NCI-H2227 treated with DMSO at 0.1 percent for 48 hours (cell line): ENCODE results near the gene EVA1C.
"Not testable (repeated sequence)": the region's sequence is repeated elsewhere in the genome, so short reads cannot be mapped to it uniquely, and the experiment has no call there.

ENCODE experiments used
- DNase-seq: peaks from one replicate; lab custom pipeline; 2025; lab: John Stamatoyannopoulos, UW

The EVA1C gene

DNA sequence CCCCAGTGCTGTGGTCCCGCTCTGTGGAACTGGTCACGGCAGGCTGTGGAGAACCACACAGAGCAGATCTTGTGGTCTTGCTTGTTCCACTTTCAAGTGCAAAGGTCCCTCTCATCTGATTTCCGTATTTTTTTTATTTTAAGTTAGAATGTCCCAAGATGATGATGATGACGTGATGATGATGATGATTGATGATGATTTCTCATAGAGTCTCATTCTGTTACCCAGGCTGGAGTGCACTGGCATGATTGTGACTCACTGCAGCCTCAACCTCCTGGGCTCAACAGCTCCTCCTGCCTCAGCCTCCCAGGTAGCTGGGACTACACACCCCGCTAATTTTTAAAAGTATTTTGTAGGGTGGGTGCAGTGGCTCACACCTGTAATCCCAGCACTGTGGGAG, 12.2 kb downstream of the EVA1C start:
- no peak for DNase-seq

DNA sequence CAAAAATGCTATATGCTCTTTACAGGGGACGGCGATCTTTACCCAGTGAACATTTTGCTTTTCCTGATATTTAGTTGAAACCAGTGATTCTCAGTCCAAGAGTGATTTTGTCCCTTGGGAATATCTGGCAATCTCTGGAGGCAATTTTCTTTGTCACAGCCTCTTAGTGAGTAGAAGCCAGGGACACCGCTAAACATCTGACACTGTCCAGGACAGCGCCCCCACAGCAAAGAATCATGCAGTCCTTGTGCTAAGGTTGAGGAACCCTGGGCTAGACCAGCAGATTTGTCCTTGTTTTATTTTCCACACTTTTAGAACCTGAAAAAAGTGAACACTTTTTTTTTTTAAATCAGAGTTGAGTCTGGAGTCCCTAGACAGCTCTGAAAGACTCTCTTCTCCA, 13.1 kb downstream of the EVA1C start:
- no peak for DNase-seq

DNA sequence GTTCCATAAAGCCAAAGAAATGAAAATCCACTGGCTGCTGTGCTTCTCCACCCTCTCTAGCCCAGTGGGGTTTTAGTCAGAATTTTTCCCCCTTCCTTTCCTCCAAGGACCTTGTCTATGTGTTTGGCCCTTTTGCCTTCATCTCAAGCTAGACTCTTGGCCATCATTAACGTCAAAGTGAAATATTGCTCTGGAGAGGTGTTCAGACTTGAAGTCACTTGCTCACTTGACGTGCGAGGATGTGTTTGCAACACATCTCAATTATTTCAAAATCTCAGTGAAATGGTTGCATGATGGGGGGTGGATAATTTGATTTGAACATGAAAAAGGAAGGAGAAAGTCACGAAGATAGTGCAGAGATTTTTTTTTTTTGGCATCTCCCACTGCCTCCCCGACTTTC, 13.6 kb downstream of the EVA1C start:
- no peak for DNase-seq

DNA sequence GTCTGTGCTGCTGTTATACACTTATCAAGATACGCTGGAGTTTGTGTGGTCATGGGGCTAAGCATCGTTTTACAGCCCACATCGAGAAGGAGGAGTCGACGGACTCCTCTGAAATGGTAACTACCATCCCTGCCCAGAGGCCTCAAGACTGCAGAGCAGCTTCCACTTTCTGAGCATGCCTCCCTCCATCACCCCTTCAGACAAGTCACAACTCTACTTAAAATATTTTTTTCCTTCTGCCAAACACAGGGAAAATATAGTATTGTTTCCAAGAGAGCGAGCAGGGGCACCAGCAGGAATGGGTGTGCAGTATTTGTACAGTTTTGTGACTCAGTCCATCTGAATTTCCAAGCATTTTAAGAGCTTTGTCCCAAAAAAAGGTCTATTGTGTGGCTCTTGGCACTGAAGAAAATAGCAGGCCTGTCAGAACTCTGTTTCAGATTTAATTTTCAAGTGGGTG, 14.1 kb downstream of the EVA1C start:
- no peak for DNase-seq

DNA sequence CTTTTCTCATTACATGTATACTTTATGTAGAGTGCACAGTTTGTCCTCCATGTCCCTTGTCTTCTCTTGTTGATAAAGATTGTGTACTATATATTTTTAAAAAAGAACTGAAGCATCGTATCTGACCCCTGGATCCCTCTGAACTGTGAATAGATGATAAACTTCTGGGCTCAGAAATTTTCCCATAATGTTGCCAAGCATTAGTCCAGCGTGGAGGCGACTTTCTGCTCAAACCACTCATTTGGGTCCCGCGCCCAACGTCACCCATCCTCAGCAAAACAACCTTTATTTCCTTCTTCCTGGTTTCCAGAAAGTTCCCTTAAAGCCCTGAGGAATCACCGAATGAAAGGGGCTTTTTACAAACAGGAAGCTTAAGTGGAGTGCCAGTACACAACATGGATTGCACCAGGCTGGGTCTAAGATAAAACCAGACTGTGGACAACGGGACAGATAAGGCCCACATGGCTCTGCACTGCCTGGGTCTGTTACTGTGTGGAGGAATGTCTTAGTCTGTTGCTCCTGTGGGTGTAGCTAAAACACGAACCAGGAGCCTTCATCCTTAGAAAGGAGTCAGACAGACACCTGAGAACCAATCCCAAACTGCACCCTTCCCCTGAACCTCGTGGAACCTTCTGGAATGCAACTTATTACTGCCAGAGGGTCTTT, 15.6 kb downstream of the EVA1C start:
- DNase-seq, result no peak

DNA sequence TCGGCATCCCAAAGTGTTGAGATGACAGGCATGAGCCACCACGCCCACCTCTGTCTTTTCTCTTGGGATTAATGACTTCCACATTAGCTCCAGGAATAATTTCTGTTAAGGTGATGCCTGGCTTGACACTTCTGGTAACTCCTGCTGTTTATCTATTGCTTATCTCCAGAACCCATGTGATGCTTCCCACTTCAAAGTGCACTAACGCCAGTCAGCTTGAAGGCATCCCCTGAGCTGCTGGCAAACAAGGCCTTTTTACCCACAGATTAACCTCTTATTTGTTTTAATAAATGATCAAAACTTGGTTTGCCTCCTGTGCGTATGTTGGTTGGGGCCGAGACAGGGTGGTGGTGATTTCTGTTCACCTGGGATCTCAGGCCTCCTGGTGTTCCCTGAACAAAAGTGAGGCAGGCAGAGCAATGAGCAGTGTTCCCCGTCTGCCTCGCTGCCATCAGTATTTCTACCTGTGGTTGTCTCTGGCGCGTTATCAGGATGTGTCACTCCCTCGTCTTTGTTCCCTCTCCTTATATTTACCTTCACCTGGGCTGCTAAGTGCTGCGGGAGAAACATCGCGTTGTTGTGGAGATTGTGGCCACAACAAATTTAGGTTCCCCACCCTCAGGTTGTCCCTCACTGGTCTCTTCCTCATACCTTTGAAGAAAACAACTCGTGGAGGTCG, 20.6 kb downstream of the EVA1C start:
- not testable (repeated sequence) for DNase-seq

DNA sequence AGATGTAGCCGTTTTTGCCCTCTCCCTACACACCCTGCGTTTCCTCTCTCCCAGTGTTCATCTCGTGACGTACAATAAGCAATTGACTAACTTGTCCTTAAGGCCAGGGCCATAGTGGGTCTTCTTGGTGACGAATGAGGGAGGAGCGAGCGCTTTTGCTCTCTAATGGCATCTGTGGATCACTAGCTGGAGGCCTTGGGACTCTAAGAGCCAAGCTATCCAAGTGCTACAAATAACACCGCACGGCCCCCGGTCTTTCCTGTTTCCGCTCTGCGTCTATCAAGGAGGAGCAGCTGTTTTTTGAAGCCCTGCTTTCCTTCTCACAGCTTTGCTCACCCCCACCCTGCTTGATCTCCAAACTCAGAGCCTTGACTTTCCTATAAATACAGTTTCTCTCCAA, 25.2 kb downstream of the EVA1C start:
- no peak for DNase-seq

DNA sequence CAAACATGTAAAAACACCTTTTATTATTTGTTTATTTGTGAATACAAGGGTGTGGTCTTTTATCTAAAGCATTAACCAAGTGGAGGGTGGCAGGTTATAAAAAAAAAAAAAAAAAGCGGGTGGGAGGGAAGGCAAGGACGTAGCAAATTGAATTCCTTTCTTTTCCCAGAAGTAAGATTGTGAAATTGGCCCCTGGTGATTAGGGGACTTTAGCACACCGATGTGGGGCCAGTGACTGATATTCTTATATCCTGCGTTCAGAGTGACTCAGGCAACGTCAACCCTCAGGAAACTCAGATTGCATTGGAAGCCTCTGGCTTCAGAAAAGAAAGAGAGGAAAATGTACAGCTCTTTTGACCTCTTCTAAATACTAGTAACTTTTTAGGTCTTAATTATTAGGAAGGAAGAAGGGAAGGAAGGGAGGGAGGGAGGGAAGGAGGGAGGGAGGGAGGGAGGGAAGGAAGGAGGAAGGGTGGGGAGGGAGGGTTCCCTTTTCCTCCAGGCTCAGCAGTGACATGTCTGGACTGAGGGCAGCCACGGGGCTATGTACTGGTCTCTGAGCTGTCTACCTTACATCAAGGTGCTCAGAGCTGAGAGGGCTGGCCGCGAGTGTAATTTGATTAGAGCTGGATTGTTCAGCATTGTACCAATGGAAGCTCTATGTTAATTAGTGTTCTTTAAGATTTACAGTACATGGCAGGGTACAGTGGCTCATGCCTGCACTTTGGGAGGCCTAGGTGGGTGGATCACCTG, 30.2 kb downstream of the EVA1C start:
- no peak for DNase-seq

DNA sequence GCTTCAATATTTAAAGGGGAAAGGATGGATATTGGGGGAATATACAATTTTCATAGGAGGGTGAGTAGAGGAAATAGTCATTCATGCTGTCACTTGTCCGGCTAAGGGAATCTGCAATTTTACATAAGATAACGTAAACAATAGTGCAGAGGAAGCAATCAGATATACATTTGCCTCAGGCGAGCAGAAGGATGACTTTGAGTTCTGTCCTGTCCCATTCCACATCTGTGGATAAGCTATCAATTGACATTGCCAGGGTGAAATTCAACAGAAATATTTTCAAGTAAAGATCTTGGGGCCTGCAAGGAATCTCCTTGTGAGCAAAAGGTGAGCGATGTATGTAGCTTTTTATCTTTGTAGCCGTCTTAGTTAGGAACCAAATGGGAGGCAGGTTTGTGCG, 32.6 kb downstream of the EVA1C start:
- DNase-seq, result no peak

DNA sequence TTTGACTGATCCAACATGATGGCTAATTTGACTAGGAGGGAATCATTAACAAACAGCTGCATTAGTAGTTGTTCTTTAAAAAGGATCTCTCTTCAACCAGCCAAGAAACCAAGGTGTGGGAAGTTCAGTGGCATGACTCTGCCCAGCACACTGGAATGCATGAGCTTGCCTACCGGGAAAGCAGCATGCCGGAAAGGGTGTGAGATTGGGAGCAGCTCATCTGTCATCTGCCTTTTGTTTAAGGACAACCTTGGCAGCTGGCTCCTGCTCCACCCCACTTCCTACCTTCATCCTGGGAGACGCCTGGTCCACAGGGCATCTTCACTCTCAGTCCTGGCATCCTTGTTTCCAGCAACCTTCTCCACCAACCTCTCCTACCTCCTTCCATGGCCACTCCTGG, 33.9 kb downstream of the EVA1C start:
- not testable (repeated sequence) for DNase-seq

DNA sequence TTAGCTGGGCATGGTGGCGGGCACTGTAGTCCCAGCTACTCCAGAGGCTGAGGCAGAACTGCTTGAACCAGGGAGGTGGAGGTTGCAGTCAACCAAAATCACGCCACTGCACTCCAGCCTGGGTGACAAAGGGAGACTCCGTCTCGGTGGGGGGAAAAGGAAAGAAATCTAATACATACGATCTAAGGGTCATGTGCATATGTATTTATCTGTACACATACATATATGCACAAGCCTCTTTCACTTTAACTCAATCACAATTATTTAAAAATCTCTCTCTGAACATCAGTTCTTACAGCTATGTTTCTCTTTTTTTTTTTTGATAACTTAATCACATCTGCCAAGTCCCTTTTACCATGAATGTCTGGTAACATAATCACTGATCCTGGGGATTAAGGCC, 34.7 kb downstream of the EVA1C start:
- DNase-seq, result no peak

DNA sequence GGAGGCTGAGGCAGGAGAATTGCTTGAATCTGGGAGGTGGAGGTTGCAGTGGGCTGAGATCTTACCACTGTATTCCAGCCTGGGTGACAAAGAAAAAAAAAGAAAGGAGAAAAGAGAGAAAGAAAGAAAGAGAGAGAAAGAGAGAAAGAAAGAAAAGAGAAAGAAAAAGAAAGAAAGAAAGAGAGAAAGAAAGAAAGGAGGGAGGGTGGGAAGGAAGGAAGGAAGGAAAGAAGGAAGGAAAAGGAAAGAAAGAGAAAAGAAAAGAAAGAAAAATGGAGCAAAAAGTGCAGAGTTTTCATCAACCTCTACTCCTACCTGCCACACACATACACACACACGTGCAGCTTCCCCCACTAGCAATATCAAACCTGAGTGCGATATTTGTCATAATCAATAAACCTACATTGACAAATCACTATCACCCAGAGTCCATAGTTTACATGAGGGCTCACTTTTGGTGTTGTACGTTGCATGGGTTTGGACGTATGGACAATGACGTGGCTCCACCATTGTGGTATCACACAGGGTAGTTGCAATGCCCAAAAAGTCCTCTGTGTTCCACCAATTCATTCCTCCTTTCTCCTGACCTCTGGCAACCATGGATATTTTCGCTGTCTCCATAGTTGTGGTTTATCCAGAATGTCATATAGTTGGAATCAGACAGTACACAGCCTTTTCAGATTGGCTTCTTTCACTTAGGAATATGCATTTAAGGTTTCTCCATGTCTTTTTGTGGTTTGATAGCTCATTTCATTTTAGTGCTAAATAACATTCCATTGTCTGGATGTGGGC, 36.5 kb downstream of the EVA1C start:
- DNase-seq, result no peak

DNA sequence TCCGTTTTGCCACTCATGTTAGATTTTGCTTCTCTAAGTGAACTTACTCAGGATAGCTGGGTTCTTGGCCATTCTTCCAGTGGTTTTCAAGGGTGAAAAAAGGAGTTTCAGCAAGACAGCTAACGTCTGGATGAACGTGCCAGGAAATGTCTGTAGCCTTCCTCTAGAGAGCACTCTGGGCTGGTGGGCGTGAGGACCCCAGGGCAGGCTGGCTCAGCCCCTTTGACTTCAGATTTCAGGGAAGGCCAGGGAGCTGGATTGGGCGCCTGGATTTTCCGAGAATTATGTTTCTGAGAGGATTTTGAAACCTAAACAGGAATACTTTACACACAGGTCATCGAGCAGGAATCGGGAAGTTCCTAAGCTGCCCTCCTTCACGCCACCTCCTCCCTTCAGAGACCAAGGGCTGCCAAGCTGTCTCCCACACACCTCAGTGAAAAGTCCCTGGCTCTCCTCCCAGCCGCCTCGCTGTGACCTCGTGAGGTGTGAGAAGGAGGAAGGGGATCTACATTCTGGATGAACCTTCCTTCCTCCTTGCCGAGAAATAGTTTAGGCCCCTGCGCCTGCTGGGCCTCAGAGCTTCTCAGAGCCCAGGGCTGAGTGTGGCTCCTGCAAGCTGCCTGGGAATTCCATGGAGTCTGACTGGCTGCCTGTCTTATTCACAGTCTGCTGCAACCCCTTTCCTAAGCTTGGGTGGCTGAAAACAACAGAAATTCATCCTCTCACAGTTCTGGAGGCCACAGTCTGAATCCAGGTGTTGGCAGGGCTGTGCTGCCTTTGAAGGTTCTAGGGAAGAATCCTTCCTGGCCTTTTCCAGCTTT, 38.6 kb downstream of the EVA1C start:
- DNase-seq, result not testable (repeated sequence)

DNA sequence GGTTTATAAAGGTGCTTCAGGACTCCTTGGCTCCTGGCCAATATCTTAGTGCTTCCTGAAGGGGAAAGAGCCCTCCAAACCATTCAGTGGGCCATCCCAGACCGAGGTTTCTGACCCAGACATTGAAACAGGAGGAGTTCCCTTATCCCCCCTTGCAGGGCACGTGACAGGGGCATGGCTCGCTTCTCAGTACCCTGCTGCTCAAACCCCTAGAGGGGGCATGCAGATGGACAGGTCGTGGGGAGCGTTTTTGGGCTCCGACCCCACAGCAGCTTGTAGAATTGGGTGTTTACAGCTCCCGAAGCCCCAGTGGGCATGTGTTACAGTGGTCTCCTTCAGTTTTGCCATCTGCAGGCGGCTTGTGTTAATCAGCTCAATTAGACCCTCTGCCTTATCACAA, 39.7 kb downstream of the EVA1C start:
- DNase-seq, result not testable (repeated sequence)

DNA sequence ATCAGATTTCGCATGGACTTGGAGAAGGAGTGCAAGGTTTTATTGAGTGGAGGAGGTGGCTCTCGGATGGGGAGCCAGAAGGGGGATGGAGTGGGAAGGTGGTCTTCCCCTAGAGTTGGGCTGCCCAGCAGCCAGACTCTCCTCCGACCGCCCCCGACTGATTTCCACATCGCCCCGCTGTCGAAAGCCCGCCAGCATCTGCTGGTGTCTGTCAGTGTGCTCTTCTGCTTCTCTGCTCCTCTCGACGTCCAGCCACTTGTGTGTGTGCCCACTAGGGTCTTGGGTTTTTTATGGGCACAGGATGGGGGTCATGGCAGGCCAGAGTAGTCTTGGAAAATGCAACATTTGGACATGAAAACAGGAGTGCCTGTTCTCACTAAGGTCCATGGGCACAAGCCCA, 40.1 kb downstream of the EVA1C start:
- DNase-seq, result no peak

DNA sequence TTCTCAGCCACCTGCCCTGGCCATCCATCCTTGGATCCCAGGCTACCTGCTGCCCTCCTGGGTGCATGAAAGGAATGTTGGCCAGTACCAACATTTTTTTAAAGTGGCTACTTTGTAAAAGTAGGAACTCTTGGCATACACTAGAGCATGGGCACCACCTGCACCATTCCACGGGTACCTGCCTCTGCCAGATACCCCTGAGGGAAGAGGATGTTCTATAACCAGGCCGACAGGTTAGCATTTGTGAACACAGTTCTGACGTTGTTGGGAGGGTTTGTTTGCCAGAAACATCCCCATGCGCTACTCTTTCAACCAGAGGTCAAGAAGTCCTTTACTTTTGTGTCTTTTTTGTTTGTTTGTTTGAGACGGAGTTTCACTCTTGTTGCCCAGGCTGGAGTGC, 43.0 kb downstream of the EVA1C start:
- DNase-seq, result no peak

DNA sequence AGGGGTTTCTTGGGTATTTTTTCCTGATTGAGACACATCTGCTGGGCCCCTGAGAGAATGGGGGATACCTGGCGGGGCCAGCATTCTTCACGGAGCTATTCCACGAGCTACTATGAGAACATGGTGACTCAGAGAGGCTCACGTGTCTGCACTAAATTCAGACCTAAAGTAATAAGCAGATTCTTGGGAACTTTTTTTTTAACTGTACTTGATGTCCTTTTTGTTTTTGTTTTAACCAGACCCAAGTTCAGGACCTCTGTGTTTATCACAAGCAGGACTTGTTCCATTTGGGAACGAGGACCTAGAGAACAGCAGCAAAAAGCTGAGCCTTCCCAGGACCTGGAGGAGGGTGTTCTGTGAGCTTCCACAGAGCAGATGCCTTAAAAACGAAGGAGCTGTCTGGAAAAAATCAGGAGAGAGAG, 44.0 kb downstream of the EVA1C start:
- DNase-seq, result no peak

DNA sequence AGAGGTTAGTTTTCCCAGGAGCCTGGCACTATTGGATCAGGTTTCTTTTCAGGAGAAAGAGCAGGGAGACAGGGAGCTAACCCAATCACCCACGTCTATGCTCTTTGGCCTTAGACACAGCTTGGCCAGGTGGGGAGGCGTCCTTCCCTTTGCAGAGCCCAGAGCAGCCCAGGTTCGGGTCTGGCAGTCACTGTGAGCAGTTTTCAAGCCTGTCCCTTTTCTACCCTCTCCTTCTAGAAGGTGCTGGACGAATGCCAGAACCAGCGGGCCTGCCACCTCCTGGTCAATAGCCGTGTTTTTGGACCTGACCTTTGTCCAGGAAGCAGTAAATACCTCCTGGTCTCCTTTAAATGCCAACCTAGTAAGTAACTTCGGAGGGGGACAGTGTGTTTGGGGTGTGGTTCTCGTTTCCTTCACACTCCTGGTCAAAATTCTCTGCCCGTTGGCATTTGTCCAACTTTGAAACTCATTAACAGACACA, 44.9 kb downstream of the EVA1C start:
- no peak for DNase-seq

DNA sequence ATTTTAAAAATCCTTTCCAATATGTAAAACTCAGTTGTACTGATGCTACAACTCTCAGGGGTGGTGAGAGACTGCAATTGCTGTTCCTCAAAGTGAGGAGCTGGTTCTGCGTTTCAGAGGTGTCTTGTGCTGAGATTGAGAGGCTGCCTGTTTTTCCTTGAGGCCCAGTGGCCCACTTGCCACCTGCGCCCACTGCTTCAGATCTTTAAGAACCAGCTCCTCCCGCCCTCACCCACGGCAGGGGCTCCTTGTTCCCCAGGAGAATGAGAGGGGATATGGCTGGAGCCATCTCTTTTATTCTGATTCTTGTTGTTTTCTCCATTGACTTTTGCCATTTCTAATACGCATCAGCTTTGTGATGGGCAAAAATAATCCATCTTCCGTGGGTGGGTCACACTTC, 45.5 kb downstream of the EVA1C start:
- no peak for DNase-seq

DNA sequence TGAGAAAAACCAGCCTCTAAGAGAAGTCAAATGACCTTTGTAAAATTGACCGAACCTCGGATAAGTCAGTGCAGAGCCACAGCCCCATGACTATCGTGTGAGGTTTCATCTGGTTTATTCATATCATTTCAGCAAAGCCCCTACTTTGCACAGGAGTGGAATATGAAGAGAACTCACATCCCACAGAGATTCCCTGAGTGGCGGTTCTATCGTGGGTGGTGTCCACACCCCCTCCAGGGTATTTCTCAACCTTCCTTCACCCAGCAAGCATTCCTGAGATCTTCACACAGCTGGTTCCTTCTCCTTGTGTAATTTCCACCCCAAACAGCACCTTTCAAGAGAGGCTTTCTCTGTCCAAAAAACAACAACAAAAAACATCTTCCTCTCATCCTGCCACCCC, 47.5 kb downstream of the EVA1C start:
- no peak for DNase-seq

DNA sequence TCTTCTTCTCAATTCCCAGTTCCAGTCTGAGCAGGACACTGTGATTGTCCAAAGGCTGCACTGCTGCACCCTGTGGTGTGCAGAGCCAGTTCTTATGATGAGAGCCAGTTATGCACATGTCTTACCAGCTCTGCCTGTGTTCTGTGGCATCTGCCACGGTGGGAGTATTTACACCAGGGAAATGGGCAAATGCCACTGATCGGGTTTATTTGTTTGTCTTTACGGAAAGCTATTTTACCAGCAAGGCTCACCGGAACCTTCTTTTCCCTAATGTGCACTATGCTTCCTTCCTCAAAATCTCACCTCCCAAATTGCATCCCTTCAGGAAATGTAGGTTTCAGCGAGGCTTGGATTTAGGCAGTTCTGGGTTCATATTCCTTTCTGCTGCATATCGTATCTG, 49.0 kb downstream of the EVA1C start:
- no peak for DNase-seq
